OCI-LY1 (cell line): ENCODE measurements around the gene PODXL2.

Source experiments
- EZH2 ChIP-seq: fragments of 200-600 bp; sonication (generic), shearing (Covaris generic); IDR thresholded peaks from 2 replicates; pipeline ENCODE4 v1.8.0; 2017; ENCODE audit warnings: borderline replicate concordance, mixed run types, mild to moderate bottlenecking, antibody characterized with exemption, low read length, moderate library complexity, mixed read lengths
- TF ChIP-seq, protein P1 (sequence below): fragments of 200-600 bp; sonication (generic), shearing (Covaris generic); IDR thresholded peaks from 2 replicates; pipeline ENCODE4 v1.5.1; 2017; ENCODE audit warnings: mild to moderate bottlenecking, antibody characterized with exemption, low read length, moderate library complexity, mixed read lengths

DNA sequence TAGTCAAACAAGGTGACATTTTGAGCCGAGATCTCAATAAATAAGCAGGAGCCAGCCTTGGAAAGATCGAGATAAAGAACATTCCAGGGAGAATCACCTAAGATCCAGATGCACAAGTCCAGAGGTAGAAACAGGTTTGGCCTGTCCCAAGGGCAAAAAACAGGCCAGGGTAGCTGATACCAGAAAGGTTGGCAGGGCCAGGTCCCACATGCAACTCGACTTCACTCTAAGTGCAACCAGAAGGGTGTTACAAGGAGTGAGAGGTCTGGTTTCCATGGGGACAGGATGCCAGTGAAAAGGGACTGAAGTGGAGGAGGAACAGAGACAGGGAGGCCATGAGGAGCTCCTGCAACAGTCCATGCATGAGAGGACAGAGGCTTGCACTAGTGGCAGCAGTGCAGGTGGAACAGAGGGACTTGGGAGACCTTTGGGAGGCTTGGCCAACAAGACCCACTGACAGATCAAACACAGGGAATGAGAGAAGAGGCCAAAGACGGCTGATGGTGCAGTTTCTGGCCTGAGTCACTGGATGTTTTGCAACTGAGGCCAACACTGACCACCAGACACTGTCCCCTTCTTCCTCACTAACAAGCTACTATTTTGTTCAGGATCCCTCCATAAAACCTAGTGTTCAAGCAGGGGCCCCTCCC is 43.7 kb upstream of the PODXL2 start:
- TF ChIP-seq, protein P1, sequence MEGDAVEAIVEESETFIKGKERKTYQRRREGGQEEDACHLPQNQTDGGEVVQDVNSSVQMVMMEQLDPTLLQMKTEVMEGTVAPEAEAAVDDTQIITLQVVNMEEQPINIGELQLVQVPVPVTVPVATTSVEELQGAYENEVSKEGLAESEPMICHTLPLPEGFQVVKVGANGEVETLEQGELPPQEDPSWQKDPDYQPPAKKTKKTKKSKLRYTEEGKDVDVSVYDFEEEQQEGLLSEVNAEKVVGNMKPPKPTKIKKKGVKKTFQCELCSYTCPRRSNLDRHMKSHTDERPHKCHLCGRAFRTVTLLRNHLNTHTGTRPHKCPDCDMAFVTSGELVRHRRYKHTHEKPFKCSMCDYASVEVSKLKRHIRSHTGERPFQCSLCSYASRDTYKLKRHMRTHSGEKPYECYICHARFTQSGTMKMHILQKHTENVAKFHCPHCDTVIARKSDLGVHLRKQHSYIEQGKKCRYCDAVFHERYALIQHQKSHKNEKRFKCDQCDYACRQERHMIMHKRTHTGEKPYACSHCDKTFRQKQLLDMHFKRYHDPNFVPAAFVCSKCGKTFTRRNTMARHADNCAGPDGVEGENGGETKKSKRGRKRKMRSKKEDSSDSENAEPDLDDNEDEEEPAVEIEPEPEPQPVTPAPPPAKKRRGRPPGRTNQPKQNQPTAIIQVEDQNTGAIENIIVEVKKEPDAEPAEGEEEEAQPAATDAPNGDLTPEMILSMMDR = no peak
- no peak for TF ChIP-seq EZH2
